Activated T-cell treated with anti-CD3 and anti-CD28 coated beads, Interleukin-2, amount 50 U/mL, for 4 hours (primary cell): ENCODE measurements around the gene HBQ1. TPM values are rescaled to one million over a fixed set of nuclear protein-coding genes. Genes with fewer than 3 reads are reported as not detected.
"Not testable (repeated sequence)": the region's sequence is repeated elsewhere in the genome, so short reads cannot be mapped to it uniquely, and the experiment has no call there.

Source experiments
- ATAC-seq, 2 donors: fragments of 200-7000 bp; cut with Tn5 transposase; one replicate each; pipeline ENCODE4 v1.10.0; 2021
- DNase-seq: peaks from one replicate; pipeline ENCODE4 v3.0.0-alpha.2; 2020
- H3K27me3 Mint-ChIP-seq: one replicate; pipeline ENCODE4 v1.8.0; 2021; ENCODE audit warnings: low read depth, mixed read lengths
- H3K36me3 Mint-ChIP-seq: one replicate; pipeline ENCODE4 v1.8.0; 2022; ENCODE audit warnings: mixed read lengths; ENCODE audit not compliant: insufficient read depth
- H3K4me1 Mint-ChIP-seq: one replicate; pipeline ENCODE4 v1.8.0; 2021; ENCODE audit warnings: low read depth, mixed read lengths
- H3K4me3 Mint-ChIP-seq: one replicate; pipeline ENCODE4 v1.8.0; 2021; ENCODE audit warnings: mild to moderate bottlenecking, moderate library complexity, mixed read lengths
- H3K9me3 Mint-ChIP-seq: one replicate; pipeline ENCODE4 v1.8.0; 2021; ENCODE audit warnings: mixed read lengths
- total RNA-seq, 3 donors: library from RNA; stranded (reverse); gene quantifications; one replicate each; pipeline ENCODE4 v1.2.1, GENCODE V29; 2021

The HBQ1 gene
- total RNA-seq, 3 donors from 2014 or later = 0.43 to 1.6 (median 0.48) TPM

DNA sequence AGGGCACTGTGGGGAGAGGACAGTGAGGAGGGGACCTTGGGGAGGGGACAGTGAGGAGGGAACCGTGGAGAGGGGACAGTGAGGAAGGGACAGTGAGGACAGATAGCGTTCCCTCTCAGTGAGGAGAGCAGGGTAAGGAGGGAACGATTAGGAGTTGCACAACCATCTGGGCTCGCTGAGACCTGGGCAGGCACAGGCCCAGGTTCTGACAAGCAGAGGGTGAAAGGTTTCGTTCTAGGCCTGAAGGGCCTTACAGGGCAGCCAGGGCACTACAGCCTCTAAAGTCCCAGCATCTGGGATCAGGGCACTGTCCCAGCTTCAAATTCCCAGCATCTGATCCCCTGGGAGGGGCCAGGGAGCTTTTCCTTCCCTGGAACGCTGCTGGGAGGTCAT, 27.1 kb upstream of the HBQ1 start:
- H3K9me3 Mint-ChIP-seq, H3K36me3 Mint-ChIP-seq, DNase-seq, H3K4me3 Mint-ChIP-seq, ATAC-seq, H3K4me1 Mint-ChIP-seq: not testable (repeated sequence)
- H3K27me3 Mint-ChIP-seq = peaks cover 48% of the 10 kb centered on the region

DNA sequence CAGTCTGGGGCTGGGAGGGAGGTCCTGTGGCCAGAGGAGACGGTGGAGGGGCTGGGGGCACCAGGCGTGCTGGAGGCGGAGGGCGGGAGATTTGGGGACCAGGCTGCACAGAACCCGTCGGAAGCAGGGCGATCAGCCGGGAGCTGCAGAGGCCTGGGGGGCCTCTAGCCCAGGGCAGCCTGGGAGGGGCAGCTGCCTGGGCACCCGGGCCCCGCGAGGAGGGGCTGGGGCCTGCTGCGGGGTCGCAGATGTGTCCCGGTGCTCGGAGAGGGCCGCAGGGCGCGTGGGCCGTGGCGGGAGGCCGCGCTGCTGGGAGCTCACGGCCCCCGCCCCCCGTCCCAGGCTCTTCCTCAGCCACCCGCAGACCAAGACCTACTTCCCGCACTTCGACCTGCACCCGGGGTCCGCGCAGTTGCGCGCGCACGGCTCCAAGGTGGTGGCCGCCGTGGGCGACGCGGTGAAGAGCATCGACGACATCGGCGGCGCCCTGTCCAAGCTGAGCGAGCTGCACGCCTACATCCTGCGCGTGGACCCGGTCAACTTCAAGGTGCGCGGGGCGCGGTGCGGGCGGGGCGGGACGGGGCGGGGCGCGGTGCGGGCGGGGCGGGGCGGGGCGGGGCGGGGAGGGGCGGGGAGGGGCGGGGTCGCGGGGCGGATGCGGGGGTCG, 26.6 kb upstream of the HBQ1 start:
- peaks cover 45% of the 10 kb centered on the region for H3K27me3 Mint-ChIP-seq
- not testable (repeated sequence) for H3K36me3 Mint-ChIP-seq, H3K9me3 Mint-ChIP-seq, DNase-seq, H3K4me1 Mint-ChIP-seq, H3K4me3 Mint-ChIP-seq
- ATAC-seq = peak; percentile 42 to 62

- H3K36me3 Mint-ChIP-seq = no peaks in the 10 kb centered on the region
- ATAC-seq = peak; percentile 50 to 63
- H3K27me3 Mint-ChIP-seq = peaks cover 40% of the 10 kb centered on the region
- peaks cover 6% of the 10 kb centered on the region for H3K4me1 Mint-ChIP-seq
- H3K4me3 Mint-ChIP-seq = peak overlapping the region; percentile 59
- no peaks in the 10 kb centered on the region for H3K9me3 Mint-ChIP-seq
- DNase-seq = no peak
Observed at GRCh38 chr16:154217-155030, 25.8 kb upstream of the HBQ1 start.

GRCh38 chr16:155031-155398, 25.2 kb upstream of the HBQ1 start:
- Mint-ChIP-seq H3K4me3 (peak overlapping the region; percentile 59), H3K4me1 (peaks cover 6% of the 10 kb centered on the region), H3K36me3 (no peaks in the 10 kb centered on the region), H3K27me3 (peaks cover 37% of the 10 kb centered on the region), H3K9me3 (no peaks in the 10 kb centered on the region)
- ATAC-seq = no peak
- DNase-seq = no peak

DNA sequence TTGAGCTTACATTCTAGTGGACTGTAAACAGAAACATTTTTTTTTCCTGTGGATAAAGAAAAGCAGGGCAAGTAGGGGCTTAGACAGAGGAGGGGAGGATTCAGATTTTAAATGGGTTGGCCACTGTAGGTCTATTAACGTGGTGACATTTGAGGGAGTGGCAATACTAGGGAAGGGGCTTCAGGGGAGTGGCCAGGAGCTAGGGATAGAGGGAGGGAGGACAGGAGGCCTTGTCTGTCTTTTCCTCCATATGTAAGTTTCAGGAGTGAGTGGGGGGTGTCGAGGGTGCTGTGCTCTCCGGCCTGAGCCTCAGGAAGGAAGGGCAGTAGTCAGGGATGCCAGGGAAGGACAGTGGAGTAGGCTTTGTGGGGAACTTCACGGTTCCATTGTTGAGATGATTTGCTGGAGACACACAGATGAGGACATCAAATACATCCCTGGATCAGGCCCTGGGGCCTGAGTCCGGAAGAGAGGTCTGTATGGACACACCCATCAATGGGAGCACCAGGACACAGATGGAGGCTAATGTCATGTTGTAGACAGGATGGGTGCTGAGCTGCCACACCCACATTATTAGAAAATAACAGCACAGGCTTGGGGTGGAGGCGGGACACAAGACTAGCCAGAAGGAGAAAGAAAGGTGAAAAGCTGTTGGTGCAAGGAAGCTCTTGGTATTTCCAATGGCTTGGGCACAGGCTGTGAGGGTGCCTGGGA, 21.0 kb upstream of the HBQ1 start:
- H3K36me3 Mint-ChIP-seq = no peaks in the 10 kb centered on the region
- H3K9me3 Mint-ChIP-seq = no peaks in the 10 kb centered on the region
- H3K4me1 Mint-ChIP-seq = peaks cover 6% of the 10 kb centered on the region
- no peak for ATAC-seq
- H3K4me3 Mint-ChIP-seq = no peak overlapping the region
- DNase-seq = no peak
- peaks cover 35% of the 10 kb centered on the region for H3K27me3 Mint-ChIP-seq

- not testable (repeated sequence) for ATAC-seq
Observed at GRCh38 chr16:160242-160641, 20.0 kb upstream of the HBQ1 start.

DNA sequence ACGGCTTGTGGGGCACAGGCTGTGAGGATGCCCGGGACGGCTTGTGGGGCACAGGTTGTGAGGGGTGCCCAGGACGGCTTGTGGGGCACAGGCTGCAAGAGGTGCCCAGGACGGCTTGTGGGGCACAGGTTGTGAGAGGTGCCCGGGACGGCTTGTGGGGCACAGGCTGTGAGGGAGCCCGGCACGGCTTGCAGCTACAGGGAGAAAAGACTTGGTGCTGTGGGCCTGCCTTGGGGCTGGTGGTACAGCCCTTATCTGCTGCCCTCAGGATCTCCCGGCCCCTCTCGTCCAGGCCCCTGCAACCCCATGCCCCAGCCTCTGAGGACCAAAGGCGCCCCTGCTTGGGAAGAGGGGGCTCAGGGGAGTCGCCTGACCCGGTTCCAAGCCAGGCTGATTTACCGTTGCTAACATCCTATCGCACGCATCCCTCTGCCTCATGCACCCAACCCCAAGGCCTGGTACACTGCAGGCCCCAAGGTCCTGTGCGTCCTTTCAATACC, 19.5 kb upstream of the HBQ1 start:
- no peaks in the 10 kb centered on the region for H3K36me3 Mint-ChIP-seq
- H3K9me3 Mint-ChIP-seq = no peaks in the 10 kb centered on the region
- ATAC-seq = no peak
- H3K27me3 Mint-ChIP-seq = peaks cover 27% of the 10 kb centered on the region
- no peaks in the 10 kb centered on the region for H3K4me1 Mint-ChIP-seq
- H3K4me3 Mint-ChIP-seq = no peak overlapping the region
- no peak for DNase-seq

More at GRCh38 chr16:160242-160641, 20.0 kb upstream of the HBQ1 start:
- peaks cover 28% of the 10 kb centered on the region for H3K27me3 Mint-ChIP-seq
- H3K4me3 Mint-ChIP-seq, DNase-seq, H3K9me3 Mint-ChIP-seq, H3K4me1 Mint-ChIP-seq, H3K36me3 Mint-ChIP-seq: not testable (repeated sequence)

DNA sequence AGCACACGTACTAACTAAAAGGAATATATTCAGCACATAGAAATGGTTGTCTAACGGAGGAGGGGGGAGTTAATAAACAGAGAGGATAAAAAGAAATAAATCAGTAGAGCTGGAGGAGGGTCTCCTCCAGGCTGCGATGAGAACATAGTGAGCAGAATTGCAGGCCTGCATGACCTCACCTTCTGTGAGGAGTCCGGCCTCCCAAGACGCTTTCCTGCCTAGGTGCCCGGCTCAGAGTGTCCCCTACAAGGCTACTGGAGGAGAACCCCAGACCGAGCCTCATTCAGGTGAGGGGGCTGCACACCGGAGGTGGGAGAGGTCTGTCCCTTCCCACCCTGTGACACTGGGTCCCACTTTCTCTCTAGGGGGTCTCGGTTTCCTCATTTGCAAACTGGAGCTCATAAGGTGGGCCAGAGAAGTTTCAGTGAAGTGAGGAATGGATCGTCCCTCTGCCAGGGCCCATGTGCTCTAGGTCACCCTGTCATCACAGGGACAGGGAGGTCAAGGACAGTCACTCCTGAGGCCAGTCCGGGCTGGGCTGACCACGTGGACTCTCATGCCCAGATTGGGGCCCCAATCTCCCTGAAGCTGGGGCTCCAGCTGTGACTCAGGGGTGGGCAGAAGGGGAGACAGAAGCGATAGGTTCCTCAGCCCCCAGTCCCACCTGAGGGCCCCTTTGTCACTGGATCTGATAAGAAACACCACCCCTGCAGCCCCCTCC, 17.8 kb upstream of the HBQ1 start:
- Mint-ChIP-seq H3K9me3 (no peaks in the 10 kb centered on the region), H3K4me3 (no peak overlapping the region), H3K27me3 (peaks cover 30% of the 10 kb centered on the region), H3K4me1 (peaks cover 7% of the 10 kb centered on the region), H3K36me3 (no peaks in the 10 kb centered on the region)
- DNase-seq = no peak
- no peak for ATAC-seq

DNA sequence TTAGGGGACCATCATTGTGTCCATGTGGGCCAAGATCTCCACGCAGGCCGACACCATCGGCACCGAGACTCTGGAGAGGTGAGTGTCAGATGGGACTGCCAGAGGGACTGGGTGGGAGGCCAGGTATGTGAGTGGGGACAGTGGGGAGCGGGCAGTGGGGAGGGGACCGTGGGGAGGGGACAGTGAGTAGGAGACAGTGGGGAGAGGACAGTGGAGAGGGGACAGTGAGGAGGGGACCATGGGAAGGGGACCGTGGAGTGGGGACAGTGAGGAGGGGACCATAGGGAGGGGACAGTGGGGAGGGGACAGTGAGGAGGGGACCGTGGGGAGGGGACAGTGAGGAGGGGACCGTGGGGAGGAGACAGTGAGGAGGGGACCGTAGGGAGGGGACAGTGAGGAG, 17.1 kb upstream of the HBQ1 start:
- not testable (repeated sequence) for H3K4me1 Mint-ChIP-seq, H3K36me3 Mint-ChIP-seq, H3K9me3 Mint-ChIP-seq, H3K4me3 Mint-ChIP-seq, ATAC-seq, DNase-seq
- peaks cover 35% of the 10 kb centered on the region for H3K27me3 Mint-ChIP-seq

DNA sequence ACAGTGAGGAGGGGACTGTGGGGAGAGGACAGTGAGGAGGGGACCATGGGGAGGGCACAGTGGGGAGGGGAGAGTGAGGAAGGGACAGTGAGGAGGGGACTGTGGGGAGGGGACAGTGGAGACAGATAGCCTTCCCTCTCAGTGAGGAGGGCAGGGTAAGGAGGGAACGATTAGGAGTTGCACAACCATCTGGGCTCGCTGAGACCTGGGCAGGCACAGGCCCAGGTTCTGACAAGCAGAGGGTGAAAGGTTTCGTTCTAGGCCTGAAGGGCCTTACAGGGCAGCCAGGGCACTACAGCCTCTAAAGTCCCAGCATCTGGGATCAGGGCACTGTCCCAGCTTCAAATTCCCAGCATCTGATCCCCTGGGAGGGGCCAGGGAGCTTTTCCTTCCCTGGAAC, 16.6 kb upstream of the HBQ1 start:
- not testable (repeated sequence) for H3K4me3 Mint-ChIP-seq, H3K9me3 Mint-ChIP-seq, DNase-seq, H3K36me3 Mint-ChIP-seq, H3K4me1 Mint-ChIP-seq, ATAC-seq
- H3K27me3 Mint-ChIP-seq = peaks cover 38% of the 10 kb centered on the region

GRCh38 chr16:164134-164823, 16.0 kb upstream of the HBQ1 start:
- H3K4me1 Mint-ChIP-seq, H3K9me3 Mint-ChIP-seq, DNase-seq, H3K4me3 Mint-ChIP-seq, H3K36me3 Mint-ChIP-seq: not testable (repeated sequence)
- H3K27me3 Mint-ChIP-seq = peaks cover 43% of the 10 kb centered on the region
- peak in 1 of 2 donors; percentile 32 for ATAC-seq

DNA sequence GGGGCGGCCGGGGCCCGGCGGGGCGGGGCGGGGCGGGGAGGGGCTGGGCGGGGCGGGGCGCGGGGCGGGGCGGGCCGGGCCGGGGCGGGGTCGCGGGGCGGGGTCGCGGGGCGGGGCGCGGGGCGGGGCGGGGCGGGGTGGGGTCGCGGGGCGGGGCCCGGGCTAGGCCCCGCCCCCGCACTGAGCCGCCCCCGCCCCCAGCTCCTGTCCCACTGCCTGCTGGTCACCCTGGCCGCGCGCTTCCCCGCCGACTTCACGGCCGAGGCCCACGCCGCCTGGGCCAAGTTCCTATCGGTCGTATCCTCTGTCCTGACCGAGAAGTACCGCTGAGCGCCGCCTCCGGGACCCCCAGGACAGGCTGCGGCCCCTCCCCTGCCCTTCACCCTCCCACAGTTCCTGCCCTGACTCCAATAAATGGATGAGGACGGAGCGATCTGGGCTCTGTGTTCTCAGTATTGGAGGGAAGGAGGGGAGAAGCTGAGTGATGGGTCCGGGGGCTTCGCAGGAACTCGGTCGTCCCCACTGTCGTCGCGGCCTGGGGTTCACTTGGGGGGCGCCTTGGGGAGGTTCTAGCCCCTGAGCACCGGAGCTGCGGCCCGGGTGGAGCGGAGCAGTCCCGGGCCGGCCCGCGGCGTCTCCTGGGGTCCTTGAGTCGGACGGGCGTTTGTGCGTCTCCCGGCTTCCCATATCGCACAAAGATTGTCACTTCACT, 15.3 kb upstream of the HBQ1 start:
- peaks cover 45% of the 10 kb centered on the region for H3K27me3 Mint-ChIP-seq
- no peak overlapping the region for H3K4me3 Mint-ChIP-seq
- H3K9me3 Mint-ChIP-seq = no peaks in the 10 kb centered on the region
- H3K36me3 Mint-ChIP-seq = no peaks in the 10 kb centered on the region
- peaks cover 7% of the 10 kb centered on the region for H3K4me1 Mint-ChIP-seq
- ATAC-seq (peak in 1 of 2 donors; percentile 32), DNase-seq (no peak)
